ES-I3 (cell line): Measurements from ENCODE around the gene C1orf87.
"Not testable (repeated sequence)": the region's sequence is repeated elsewhere in the genome, so short reads cannot be mapped to it uniquely, and the experiment has no call there.

Experiments used
- H3K36me3 ChIP-seq: 2 replicates; pipeline ENCODE4 v1.6.1; 2013; ENCODE audit warnings: mild to moderate bottlenecking, low read length, control low read depth, moderate library complexity; ENCODE audit not compliant: insufficient read depth
- H3K4me1 ChIP-seq: 2 replicates; pipeline ENCODE4 v1.6.1; 2013; ENCODE audit warnings: mild to moderate bottlenecking, control low read depth, low read length; ENCODE audit not compliant: insufficient read depth
- H3K9ac ChIP-seq: 2 replicates; pipeline ENCODE4 v1.6.1; 2013; ENCODE audit warnings: low read depth, mild to moderate bottlenecking, low read length, moderate library complexity
- H3K9me3 ChIP-seq: 2 replicates; pipeline ENCODE4 v1.6.1; 2013; ENCODE audit warnings: mild to moderate bottlenecking, low read length, moderate library complexity; ENCODE audit not compliant: control insufficient read depth, insufficient read depth

C1orf87 gene

GRCh38 chr1:59969542-59970175 lies 103.9 kb downstream of the C1orf87 start:
- not testable (repeated sequence) for H3K9me3 ChIP-seq, H3K9ac ChIP-seq, H3K36me3 ChIP-seq, H3K4me1 ChIP-seq

- H3K9me3 ChIP-seq, H3K36me3 ChIP-seq, H3K9ac ChIP-seq, H3K4me1 ChIP-seq: not testable (repeated sequence)
Observed at GRCh38 chr1:59968746-59969145, 104.8 kb downstream of the C1orf87 start.

- H3K36me3 ChIP-seq = no peaks in the 10 kb centered on the region
- no peak overlapping the region for H3K9ac ChIP-seq
- H3K9me3 ChIP-seq = no peaks in the 10 kb centered on the region
- 0 out of 2 replicates have a peak, but pooled peaks cover 4% of the 10 kb centered on the region for H3K4me1 ChIP-seq
Observed at GRCh38 chr1:59967780-59968179, 105.8 kb downstream of the C1orf87 start.

GRCh38 chr1:59967141-59967697 lies 106.4 kb downstream of the C1orf87 start:
- Histone ChIP-seq H3K9ac (no peak overlapping the region), H3K4me1 (0 out of 2 replicates have a peak, but pooled peaks cover 4% of the 10 kb centered on the region), H3K9me3 (no peaks in the 10 kb centered on the region), H3K36me3 (no peaks in the 10 kb centered on the region)

GRCh38 chr1:59952065-59952464 lies 121.5 kb downstream of the C1orf87 start:
- Histone ChIP-seq H3K4me1 (no peaks in the 10 kb centered on the region), H3K9me3 (no peaks in the 10 kb centered on the region), H3K9ac (no peak overlapping the region), H3K36me3 (no peaks in the 10 kb centered on the region)

- no peaks in the 10 kb centered on the region for H3K9me3 ChIP-seq
- H3K4me1 ChIP-seq = no peaks in the 10 kb centered on the region
- no peak overlapping the region for H3K9ac ChIP-seq
- H3K36me3 ChIP-seq = no peaks in the 10 kb centered on the region
Observed at GRCh38 chr1:59949648-59950047, 123.9 kb downstream of the C1orf87 start.

DNA sequence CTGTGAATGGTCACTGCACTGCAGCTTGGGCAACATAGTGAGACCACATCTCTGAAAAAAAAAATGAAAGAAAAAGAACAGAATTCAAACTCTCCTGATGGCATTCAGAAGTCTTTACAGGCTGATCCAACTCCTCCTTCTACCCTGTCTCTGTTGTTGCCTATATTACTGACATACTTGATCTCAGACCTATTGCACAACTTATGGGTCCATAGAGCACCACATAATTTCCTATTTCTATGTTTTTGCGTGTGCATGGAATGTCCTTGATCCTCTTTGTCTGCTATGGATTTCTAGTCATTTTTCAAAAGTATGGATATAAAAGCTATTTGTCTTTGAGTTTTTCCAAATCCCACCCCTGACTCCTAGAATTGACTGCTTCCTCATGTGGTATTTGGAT lies 124.6 kb downstream of the C1orf87 start:
- Histone ChIP-seq H3K4me1 (no peaks in the 10 kb centered on the region), H3K9ac (no peak overlapping the region), H3K36me3 (no peaks in the 10 kb centered on the region), H3K9me3 (no peaks in the 10 kb centered on the region)

GRCh38 chr1:59947047-59947938 lies 126.3 kb downstream of the C1orf87 start:
- Histone ChIP-seq H3K4me1 (no peaks in the 10 kb centered on the region), H3K9me3 (no peaks in the 10 kb centered on the region), H3K36me3 (no peaks in the 10 kb centered on the region), H3K9ac (no peak overlapping the region)

- H3K9ac ChIP-seq = no peak overlapping the region
- H3K4me1 ChIP-seq = no peaks in the 10 kb centered on the region
- no peaks in the 10 kb centered on the region for H3K9me3 ChIP-seq
- no peaks in the 10 kb centered on the region for H3K36me3 ChIP-seq
Observed at GRCh38 chr1:59945790-59946189, 127.8 kb downstream of the C1orf87 start.
